GM21786 (cell line): Measurements from ENCODE around the gene PNMA1.
"Not testable (repeated sequence)": the region's sequence is repeated elsewhere in the genome, so short reads cannot be mapped to it uniquely, and the experiment has no call there.

Experiments
- ATAC-seq: cut with Tn5 transposase; IDR thresholded peaks from one replicate; pipeline ENCODE4 v1.9.1; 2021; ENCODE audit not compliant: unreplicated experiment

PNMA1 gene

GRCh38 chr14:73718418-73719251 lies 4.5 kb upstream of the PNMA1 start:
- no peak for ATAC-seq

- no peak for ATAC-seq
Observed at GRCh38 chr14:73717711-73718417, 3.7 kb upstream of the PNMA1 start.

GRCh38 chr14:73717266-73717665 lies 3.1 kb upstream of the PNMA1 start:
- ATAC-seq = no peak

GRCh38 chr14:73715707-73716106 lies 1.5 kb upstream of the PNMA1 start:
- no peak for ATAC-seq

- ATAC-seq = peak; percentile 13
Observed at GRCh38 chr14:73714656-73715081, 485 bp upstream of the PNMA1 start.

DNA sequence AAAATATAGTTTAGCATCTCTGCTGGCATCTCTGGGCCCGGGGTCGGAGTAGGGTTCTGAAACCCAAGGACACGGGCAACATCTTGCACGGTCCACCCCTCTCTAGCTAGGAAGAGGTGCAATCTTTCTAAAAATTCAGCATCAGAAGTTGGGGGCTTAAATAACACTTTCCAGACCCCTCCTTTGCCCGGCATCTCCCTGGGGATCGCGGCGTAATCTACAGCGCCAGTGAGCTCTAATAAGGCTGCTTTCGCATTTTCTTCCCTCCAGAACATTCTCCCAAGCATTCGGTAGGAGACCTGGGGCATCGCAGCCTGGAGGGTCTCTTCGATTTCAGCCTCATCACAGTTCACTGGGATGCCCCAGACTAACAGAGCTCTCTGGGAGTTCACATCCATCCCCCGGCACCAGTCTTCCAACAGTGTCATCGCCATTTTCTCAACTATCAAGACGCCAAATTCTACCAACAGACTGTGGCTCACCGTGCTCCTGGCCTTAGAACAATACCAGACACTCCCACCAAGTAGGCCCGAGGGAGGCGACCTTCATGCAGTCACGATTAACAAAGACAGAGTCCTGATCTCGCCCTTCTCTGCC lies 880 bp downstream of the PNMA1 start:
- no peak for ATAC-seq

DNA sequence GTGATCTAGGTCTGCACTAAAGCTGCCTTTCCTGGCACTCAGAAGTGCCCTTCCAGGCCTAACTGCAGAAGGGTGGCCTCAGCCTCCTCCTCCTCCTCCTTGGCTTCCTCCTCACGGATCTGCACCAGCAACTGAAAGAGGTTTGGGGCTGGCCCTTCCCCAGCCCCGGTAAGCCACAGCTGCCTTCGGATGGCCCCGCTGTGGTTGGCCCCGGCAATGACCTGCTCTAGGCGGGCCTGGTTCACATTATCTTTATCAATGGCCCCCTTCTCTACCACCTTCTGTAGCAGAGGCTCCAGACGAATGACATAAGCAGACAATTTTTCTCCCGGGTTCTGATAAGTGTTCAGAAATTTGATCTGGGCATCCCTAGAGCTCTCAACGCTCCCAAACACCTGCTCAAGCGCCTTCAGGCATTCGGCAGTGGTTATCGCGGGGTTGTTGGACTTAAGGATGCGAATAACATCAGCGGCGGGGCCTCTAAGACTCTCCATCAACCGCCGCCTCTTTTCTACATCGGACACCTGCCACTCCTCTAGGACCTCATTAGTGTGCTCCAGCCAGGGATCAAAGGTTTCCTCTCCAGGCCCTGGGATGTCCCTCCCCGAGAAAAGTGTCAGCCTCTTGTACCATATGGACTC lies 1.5 kb downstream of the PNMA1 start:
- no peak for ATAC-seq

GRCh38 chr14:73712071-73712506 lies 2.1 kb downstream of the PNMA1 start:
- ATAC-seq = no peak

GRCh38 chr14:73710737-73711136 lies 3.4 kb downstream of the PNMA1 start:
- no peak for ATAC-seq

DNA sequence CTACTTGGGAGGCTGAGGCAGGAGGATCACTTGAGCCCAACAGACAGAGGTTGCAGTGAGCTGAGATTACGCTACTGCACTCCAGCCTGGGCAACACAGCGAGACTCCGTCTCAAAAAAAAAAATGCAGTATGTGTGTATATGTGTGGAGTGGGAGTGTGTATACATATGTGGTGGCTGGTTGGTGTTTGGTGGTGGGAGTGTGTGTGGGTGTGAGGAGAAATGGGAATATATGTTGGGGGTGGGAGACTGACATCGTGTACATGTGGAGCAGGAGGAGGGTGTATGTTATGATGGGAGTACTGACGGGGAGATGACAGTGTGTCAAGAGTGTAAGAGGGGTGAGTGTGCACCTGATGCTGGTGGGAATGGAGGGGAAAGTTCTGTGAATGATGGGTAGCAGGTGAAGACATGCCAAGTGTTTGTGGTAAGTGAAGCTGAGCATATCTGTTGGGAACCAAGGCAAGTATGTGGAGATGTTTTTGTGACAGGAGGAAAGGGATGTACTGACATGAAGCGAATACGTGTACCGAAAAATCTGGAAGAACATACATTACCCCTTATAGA lies 4.2 kb downstream of the PNMA1 start:
- ATAC-seq = no peak

DNA sequence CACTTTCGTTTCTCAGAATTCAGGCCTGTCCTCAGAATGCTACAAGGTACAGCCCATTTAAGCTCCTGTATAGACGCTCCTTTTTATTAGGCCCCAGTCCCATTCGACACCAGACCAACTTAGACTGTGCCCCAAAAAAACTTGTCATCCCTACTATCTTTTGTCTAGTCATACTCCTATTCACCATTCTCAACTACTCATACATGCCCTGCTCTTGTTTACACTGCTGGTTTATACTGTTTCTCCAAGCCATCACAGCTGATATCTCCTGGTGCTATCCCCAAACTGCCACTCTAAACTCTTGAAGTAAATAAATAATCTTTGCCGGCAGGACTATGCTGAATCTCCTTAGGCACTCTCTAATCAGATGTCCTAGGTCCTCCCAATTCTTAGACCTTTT lies 6.1 kb downstream of the PNMA1 start:
- not testable (repeated sequence) for ATAC-seq

GRCh38 chr14:73700325-73700724 lies 13.9 kb downstream of the PNMA1 start:
- peak; percentile 57 for ATAC-seq

- ATAC-seq = peak; percentile 78
Observed at GRCh38 chr14:73696466-73697400, 17.5 kb downstream of the PNMA1 start.

- ATAC-seq = peak; percentile 48
Observed at GRCh38 chr14:73695997-73696396, 18.2 kb downstream of the PNMA1 start.

GRCh38 chr14:73695082-73695481 lies 19.1 kb downstream of the PNMA1 start:
- ATAC-seq = no peak

DNA sequence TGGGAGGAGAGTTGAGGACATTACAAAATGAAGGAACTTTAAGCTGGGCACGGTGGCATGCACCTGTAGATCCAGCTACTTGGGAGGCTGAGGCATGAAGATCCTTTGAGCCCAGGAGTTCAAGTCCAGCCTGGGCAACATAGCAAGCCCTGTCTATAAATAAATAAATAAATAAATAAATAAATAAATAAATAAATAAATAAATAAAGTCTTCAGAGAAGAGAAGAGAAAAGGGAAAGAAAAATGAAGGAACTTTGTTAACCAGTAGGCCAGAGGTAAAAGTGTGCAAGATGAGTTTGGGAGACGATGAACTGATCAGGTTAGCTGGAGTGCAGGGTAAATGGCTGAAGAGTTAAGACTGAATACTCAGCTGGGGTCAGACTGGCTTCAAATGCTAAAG lies 20.1 kb downstream of the PNMA1 start:
- no peak for ATAC-seq

GRCh38 chr14:73686901-73687300 lies 27.3 kb downstream of the PNMA1 start:
- no peak for ATAC-seq

GRCh38 chr14:73685328-73685727 lies 28.9 kb downstream of the PNMA1 start:
- no peak for ATAC-seq

DNA sequence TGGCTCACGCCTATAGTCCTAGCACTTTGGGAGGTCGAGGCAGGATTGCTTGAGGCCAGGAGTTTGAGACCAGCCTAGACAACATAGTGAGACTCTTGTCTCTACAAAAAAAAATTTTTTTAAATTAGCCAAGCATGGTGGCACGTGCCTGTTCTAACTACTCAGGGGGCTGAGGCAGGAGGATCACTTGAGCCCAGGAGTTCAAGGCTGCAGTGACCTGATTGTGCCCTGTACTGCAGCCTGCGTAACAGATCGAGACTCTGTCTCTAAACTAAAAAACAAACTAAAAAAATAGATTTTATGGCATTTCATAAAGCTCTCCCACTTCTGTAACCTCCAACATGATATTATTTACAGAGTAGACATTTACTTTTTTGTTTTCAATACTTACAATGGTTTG lies 29.6 kb downstream of the PNMA1 start:
- no peak for ATAC-seq

DNA sequence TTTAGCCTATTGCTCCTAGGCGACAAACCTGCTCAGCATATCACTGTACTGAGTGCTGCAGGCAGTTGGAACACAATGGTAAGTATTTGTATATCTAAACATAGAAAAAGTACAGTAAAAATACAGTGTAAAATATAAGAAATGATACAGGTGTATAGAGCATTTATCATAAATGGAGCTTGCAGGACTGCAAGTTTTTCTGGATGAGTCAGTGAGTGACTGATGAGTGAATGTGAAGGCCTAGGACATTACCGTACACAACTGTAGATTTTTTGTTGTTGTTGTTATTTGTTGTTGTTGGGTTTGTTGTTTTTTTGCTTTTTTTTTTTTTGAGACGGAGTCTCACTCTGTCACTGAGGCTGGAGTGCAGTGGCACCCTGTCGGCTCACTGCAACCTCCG lies 33.4 kb downstream of the PNMA1 start:
- ATAC-seq = no peak
